ENCODE data around the gene PRDM16. TPM values are rescaled to one million over a fixed set of nuclear protein-coding genes. Genes with fewer than 3 reads are reported as not detected.

Gene PRDM16
- total RNA-seq, 2 donors from 2014 or later = 0.79 to 6.1 TPM

- intact Hi-C loops (cut with DNase I) = no loop called here
- TF ChIP-seq CTCF (IDR thresholded peaks at IDR 0.05) = no peak
- H3K9me3 ChIP-seq = no peaks in the 10 kb centered on the region
- no peak overlapping the region for H3K9ac ChIP-seq (ENCODE audit: low read depth in 2 of 2, low read length in 2 of 2)
- no peaks in the 10 kb centered on the region for H3K4me1 ChIP-seq
- no peaks in the 10 kb centered on the region for H3K27me3 ChIP-seq
- DNase-seq = no peak
- no peak overlapping the region for H3K27ac ChIP-seq
- H3K36me3 ChIP-seq = no peaks in the 10 kb centered on the region
- H3K4me3 ChIP-seq = no peak overlapping the region
Observed at GRCh38 chr1:3082571-3083516, 13.8 kb downstream of the PRDM16 start.

- Histone ChIP-seq H3K4me3 (no peak overlapping the region), H3K4me1 (no peaks in the 10 kb centered on the region), H3K9me3 (no peaks in the 10 kb centered on the region), H3K27me3 (no peaks in the 10 kb centered on the region), H3K9ac (ENCODE audit: low read depth in 2 of 2, low read length in 2 of 2) (no peak overlapping the region), H3K36me3 (no peaks in the 10 kb centered on the region), H3K27ac (no peak overlapping the region)
- intact Hi-C loops (cut with DNase I) = no loop called here
- no peak for DNase-seq
- no peak for TF ChIP-seq CTCF (IDR thresholded peaks at IDR 0.05)
Observed at GRCh38 chr1:3084154-3084553, 15.2 kb downstream of the PRDM16 start.

- no peaks in the 10 kb centered on the region for H3K36me3 ChIP-seq
- no peak for DNase-seq
- H3K27me3 ChIP-seq = no peaks in the 10 kb centered on the region
- H3K4me1 ChIP-seq = no peaks in the 10 kb centered on the region
- TF ChIP-seq CTCF (IDR thresholded peaks at IDR 0.05) = no peak
- no peak overlapping the region for H3K27ac ChIP-seq
- intact Hi-C loops (cut with DNase I) = no loop called here
- no peak overlapping the region for H3K4me3 ChIP-seq
- no peak overlapping the region for H3K9ac ChIP-seq (ENCODE audit: low read depth in 2 of 2, low read length in 2 of 2)
- no peaks in the 10 kb centered on the region for H3K9me3 ChIP-seq
Observed at GRCh38 chr1:3084726-3085125, 15.7 kb downstream of the PRDM16 start.

- TF ChIP-seq CTCF (IDR thresholded peaks at IDR 0.05) = no peak
- Histone ChIP-seq H3K27me3 (no peaks in the 10 kb centered on the region), H3K4me3 (no peak overlapping the region), H3K27ac (no peak overlapping the region), H3K9me3 (no peaks in the 10 kb centered on the region), H3K9ac (ENCODE audit: low read depth in 2 of 2, low read length in 2 of 2) (no peak overlapping the region), H3K36me3 (no peaks in the 10 kb centered on the region), H3K4me1 (no peaks in the 10 kb centered on the region)
- intact Hi-C loops (cut with DNase I) = no loop called here
- no peak for DNase-seq
Observed at GRCh38 chr1:3085721-3086120, 16.7 kb downstream of the PRDM16 start.

GRCh38 chr1:3086272-3086974, 17.4 kb downstream of the PRDM16 start:
- Histone ChIP-seq H3K36me3 (no peaks in the 10 kb centered on the region), H3K9ac (ENCODE audit: low read depth in 2 of 2, low read length in 2 of 2) (no peak overlapping the region), H3K4me1 (no peaks in the 10 kb centered on the region), H3K9me3 (no peaks in the 10 kb centered on the region), H3K27me3 (no peaks in the 10 kb centered on the region), H3K27ac (no peak overlapping the region), H3K4me3 (no peak overlapping the region)
- no peak for TF ChIP-seq CTCF (IDR thresholded peaks at IDR 0.05)
- no peak for DNase-seq
- intact Hi-C loops (cut with DNase I) = no loop called here

Data from colonic mucosa (tissue), 4 donors.